GM12892 (cell line): Measurements from ENCODE around the gene TLN1.

ENCODE experiments used
- POLR2A ChIP-seq: IDR thresholded peaks from 2 replicates; pipeline ENCODE4 v1.6.1; 2011; ENCODE audit warnings: low read depth, low read length, control low read depth
- POLR2AphosphoS5 ChIP-seq: IDR thresholded peaks from 2 replicates; pipeline ENCODE4 v1.6.1; 2011; ENCODE audit warnings: low read depth, low read length, control low read depth
- TAF1 ChIP-seq: IDR thresholded peaks from 2 replicates; pipeline ENCODE4 v1.6.1; 2011; ENCODE audit warnings: low read depth, mild to moderate bottlenecking, control low read depth, low read length, borderline replicate concordance

DNA sequence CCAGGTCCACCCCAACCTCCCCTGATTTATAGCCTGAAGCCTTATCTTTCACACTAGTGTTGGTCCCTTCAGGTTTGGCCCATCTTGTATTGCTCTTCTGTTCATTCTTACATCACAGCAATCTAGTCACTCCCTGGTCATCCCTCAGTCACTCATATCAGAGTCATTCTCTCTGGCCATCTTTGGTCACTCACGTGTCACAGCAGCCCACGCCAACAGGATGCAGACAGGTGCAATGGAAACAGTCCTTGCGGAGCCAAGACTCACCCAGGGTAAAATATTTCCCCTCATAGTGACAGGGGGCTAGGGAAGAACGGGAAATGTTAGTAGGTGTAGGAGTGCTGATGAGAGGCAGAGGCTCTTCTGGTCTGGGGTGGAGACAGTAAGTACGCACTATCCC, 21.5 kb upstream of the TLN1 start:
- TF ChIP-seq POLR2A (no peak), TAF1 (no peak), POLR2AphosphoS5 (no peak)
